HK-2 (cell line): ENCODE results near the gene CLTCL1.
"Not testable (repeated sequence)": the region's sequence is repeated elsewhere in the genome, so short reads cannot be mapped to it uniquely, and the experiment has no call there.

Experiments used
- DNase-seq: peaks from one replicate; pipeline ENCODE4 v3.0.0-alpha.2; 2018; ENCODE audit not compliant: unreplicated experiment

CLTCL1 gene

DNA sequence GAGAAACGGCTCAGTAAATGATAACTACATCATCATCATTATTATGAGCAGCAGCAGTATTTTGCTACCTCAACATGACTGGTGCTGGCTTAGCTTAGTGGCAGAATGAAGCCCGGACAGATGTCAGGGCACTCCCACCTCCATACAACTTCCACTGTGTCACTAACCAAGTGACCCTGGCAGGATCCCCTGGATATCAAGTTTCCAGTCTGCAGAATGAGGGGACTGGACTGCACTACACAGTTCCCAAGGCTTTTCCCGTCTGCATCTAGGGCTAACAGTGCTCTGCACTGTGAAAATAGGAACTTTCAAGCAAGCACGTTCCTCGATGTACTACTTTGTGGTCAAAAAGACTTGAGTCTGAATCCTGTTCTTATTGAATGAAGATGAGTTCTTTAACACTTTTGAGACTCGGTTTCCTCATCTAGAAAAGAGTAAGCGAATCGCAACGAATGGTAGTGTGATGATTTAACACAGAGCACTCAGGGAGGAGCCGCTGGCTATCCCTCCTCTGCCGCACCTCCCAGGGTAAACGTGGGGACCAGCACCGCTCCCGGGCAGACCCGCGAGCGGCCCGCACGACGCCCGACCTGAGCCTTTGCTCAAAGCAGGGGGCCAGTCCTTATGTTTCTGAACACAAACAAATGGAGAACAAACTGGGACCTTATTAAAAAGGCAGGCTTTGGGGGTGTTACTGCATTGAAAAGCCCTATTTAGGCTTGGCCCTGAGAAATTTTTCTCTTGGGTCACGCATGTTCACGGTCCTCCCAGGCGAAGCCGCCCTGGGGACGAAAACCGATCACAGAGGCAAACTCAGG, 910 bp downstream of the CLTCL1 start:
- no peak for DNase-seq

DNA sequence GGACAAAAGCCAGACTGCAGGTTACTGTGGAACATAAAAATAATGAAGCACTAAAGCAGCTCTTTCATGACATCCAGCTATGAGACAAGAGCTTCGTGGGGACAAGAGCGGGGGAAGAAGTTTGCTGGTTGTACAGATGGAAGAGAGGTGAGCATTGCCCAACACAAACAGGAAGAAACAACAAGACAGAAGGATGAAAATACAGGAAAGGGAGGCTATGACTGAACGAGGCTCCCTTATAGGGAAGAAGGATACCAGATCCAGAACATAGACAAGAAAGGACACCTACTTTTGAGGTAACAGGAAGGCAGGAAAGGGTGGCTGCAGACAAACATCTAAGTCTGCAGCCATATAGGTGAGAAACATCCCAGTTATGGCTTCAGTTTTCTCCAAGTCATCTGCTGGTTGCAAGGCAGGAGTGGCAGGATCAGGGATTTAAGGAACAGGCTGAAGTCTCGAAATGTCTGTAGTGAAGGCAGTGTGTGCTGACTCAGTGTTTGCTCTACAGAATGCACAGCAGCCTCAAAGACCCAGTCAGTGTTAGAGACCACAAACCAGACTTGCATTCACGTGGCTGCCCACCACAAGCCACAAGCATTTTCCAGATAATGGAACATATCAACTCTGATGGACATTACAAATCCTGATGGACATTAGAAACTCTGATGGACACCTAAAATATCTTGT, 1.9 kb downstream of the CLTCL1 start:
- peak; percentile 55 for DNase-seq

DNA sequence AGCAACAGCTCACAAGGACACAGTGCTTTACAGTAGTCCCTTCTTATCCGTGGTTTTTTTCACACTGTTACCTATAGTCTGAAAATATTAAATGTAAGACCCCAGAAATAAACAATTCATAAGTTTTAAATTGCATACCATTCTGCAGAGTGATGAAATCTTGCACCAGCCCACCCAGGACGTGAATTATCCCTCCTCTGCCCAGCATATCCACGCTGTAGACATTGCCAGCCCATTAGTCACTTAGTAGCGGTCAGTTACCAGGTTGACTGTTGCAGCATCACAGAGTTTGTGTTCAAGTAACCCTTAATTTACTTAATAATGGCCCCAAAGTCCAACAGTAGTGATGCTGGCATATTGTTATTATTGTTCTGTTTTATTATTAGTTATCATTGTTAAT, 3.6 kb downstream of the CLTCL1 start:
- DNase-seq = peak; percentile 30

DNA sequence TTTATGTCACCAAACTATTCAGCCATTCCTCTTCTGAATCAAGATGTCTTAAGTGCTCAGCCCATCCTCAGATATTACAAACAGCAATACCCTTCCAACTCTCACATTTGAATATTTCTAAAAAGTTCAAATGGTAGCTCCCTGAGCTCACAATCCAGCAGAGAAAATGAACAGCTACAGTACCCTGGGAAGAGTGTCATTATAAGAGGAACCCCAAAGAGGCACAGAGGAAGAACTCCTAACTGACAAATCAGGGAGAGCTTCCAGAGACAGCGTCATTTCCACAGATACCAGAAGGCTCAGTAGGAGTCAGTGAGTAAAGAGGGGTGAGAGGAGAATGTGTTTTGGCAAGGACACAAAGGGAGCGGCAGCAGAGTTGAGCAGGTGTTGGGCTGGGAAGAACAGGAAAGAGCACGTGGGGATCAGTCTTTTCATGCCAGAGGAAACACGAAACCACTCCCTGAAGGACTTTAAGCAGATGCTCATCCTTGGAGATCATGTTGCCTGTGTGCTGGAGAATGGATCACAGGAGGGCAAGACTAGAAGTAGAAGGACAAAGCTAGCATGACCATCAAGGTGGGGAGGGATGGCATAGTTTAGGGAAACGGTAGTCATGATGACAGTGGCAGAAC, 4.3 kb downstream of the CLTCL1 start:
- no peak for DNase-seq

DNA sequence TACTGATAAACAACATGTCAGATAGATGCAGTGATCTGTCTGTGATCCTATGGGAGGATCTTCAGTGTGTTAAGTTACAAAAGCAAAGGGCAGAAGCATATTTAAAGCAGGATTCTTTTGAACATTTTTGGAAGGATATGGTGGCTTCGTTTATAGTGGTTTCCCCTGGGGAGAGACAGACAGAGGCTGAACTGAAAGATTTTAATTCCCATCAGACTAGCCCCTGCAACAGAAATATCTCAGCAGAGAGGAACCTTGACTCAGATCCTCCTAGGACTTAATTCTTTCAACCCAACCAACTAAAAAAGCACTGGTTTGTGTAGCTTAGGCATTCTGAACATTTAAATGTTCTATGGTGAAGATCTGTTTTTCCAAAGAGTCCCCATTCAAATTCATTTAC, 5.7 kb downstream of the CLTCL1 start:
- DNase-seq = no peak

DNA sequence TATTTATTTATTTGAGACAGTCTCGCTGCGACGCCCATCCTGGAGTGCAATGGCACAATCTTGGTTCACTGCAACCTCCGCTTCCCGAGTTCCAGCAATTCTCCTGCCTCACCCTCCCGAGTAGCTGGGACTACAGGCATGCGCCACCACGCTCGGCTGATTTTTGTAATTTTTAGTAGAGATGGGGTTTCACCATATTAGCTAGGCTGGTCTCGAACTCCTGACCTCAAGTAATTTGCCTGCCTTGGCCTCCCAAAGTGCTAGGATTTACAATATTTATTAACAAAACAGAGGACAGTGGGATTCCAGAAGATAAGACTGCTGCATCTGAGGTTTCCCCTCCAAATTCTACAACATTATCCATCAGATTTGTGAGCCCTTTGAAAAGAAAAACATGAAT, 12.4 kb downstream of the CLTCL1 start:
- not testable (repeated sequence) for DNase-seq

DNA sequence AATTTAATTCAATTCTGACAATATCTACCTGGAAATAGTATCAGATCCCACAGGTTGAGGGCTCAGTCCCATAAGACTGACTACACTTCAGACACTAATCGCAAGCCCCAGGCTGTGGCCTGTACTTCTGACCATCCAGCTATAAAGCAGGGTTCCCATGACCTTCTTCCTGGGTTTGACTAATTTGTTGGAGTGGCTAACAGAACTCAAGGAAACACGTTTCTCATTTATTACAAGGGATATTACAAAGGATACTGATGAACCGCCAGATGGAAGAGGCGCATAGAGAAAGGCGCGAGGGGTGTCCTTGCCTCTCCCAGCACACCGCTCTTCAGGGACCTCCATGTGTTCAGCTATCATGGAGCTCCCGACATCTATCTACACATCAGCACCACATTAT, 13.7 kb downstream of the CLTCL1 start:
- no peak for DNase-seq

DNA sequence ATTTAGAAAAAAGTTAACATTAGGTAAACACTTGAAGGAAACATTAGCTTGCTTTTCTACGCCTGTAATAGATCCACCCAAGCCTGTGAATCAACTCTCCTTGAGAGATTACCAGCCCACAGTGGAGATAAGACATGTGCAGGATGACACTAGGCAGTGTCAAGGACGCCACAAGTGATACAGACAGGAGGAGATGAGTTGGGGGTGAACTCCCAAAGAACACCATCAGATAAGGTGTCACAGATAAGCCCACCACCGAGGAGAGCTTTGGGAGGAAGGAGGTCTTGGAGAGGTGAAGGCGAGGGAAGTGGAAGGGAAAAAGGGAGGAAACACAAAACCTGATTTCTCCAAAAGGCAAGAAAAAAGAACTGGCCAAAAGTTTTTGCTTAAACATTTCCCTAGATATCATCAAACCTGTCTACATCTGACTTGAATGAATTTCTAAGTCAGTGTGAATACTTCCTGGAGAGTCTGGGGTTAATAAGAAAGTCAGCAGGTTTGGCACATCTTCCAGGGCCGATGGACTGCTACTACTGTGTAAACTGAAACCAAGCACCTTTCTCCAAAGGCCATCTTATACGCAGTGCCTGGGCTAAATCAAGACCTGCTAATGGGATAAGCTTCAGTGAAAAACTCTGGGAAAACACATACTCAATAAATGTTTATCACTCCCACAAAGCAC, 15.5 kb downstream of the CLTCL1 start:
- DNase-seq = no peak

DNA sequence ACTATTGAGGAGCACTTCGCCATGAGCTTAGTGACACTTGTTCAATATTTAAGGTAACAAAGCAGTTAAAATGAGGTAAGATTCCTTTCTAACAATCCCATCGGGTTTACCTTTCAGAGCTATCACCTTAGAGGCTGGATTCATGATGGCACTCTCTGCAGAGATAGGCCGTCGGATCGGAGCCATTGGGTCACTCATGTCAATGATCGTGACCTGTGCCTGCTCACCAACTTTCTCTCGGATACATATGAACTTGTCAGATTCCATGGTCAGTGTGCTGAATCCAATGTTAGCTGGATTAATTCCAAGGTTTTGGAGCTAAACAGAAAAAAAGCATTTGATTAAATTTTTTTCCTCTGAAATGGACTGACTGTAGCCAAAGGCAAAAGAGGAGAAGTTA, 16.0 kb downstream of the CLTCL1 start:
- no peak for DNase-seq

DNA sequence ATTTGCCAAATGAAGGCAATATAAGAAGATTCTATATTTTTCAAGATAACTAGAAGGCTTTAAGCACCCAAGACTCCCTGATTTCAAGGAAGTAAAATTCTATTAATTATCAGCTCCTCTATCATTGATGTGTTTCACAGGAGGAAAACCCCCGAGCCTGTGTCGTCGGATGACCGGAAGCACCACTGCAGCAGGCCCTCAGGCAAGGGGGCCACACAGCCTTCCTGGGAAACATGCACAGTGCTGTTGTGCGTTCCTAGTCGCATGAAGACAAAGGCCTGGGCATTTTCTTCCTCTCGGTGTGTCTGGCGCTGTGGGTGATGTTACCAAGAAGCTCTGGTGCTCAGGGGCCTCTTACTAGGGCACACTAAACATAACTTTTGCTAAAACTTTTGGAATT, 16.4 kb downstream of the CLTCL1 start:
- DNase-seq = no peak

DNA sequence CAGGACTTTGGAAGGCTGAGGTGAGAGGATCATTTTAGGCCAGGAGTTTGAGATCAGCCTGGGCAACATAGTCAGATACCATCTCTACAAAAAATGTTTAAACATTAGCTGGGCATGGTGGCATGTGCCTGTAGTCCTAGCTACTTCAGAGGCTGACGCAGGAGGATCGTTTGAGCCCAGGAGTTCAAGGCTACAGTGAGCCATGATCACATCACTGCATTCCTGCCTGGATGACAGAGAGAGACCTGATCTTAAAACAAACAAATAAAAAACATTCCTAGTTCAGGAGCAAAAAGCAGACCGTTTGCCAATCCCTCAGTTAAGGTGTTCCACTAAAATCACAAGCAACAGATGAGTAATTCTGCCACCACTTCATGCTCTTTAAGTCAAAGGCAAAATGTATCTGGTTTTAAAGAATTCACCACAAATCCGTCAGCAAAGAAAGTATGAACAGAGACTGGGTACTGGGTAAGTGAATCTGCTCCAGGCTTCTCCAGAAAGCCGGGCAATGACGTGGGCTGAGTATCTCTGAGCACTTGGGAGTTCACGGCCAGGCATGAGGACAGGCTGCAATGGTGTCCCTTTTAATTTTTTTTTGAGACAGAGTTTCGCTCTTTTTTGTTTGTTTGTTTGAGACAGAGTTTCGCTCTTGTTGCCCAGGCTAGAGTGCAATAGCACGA, 19.5 kb downstream of the CLTCL1 start:
- no peak for DNase-seq

DNA sequence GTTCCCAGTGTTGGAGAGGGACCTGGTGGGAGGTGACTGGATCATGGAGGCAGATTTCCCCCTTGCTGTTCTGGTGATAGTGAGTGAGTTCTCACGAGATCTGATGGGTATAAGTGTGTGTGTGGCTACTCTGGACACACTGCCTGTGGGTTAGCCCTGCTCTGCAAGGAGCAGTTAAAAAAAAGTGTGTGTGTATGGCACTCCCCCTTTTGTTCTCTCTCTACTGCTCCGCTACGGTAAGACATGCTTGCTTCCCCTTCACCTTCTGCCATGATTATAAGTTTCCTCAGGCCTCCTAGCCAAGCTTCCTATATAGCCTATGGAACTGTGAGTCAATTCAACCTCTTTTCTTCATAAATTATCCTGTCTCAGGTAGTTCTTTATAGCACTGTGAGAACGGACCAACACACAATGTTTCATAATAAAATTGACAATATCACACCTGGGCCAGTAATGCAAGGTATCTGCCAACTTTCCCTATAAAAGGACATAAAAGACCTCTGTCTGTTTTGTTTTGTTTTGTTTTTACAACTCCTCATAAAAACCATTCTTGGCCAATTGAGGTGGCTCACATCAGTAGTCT, 20.2 kb downstream of the CLTCL1 start:
- no peak for DNase-seq

DNA sequence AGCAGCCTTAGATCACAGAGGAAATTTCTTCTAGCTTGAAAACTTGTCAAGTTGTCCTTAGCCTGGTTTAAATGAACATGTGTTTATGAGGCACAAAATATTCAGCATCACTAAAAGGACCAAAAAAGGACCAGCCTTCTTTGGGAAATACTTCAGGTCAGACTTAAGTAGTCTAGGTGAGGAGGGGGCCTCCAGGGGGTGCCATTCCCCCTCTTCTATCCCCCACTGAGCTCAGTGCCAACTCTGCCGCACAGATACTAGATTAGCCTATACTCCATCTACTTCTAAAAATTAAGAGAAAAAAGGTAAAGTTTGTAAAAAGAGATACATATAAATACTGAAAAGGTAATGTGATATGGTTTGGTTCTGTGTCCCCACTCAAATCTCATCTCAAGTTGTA, 20.6 kb downstream of the CLTCL1 start:
- no peak for DNase-seq

DNA sequence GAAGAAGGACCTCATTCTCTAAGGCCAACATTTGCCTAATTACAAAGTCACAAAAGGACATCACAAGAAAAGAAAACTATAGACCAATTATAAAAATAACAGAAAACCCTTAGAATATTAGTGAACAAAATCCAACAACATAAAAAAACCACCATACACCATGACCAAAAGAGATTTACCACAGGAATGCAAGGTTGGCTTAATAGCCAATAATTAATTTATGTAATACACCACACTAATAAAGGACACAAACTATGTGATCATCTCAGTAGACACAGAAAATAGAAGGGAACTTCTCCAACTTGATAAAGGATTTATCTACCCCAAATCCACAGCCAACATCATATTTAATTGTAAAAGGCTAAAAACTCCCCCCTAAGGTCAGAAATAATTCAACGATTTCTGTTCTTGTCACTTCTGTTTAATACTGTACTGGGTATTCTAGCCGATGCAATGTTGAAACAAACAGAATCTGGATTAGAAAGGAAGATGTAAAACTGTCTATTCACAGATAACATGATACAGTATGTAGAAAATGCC, 24.9 kb downstream of the CLTCL1 start:
- no peak for DNase-seq

DNA sequence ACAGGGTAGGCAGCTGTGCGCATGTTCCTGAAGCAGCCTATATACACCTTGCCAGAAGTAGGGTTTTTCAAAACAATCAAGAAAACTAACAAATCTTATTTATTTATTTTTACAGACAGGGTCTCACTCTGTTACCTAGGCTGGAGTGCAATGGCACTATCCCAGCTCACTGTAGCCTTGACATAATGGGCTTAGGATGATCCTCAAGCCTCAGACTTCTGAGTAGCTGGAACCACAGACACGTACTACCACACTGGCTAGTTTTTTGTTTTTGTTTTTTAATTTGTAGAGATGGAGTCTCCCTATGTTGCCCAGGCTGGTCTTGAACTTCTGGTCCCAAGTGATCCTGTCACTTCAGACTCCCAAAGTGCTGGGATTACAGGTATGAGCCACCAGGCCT, 25.7 kb downstream of the CLTCL1 start:
- no peak for DNase-seq

DNA sequence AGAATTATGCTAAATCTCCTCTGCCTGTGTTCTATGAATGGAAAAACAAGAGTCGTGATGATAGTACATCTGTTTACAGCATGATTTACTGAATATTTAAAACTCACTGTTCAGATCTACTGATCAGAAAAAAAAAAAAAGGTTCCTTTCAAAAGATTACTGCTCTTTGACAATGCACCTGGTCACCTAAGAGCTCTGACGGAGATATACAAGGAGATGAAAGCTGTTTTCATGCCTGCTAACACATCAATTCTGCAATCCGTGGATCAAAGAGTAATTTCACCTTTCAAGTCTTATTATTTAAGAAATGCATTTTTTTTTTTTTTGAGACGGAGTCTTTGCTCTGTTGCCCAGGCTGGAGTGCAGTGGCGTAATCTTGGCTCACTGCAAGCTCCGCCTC, 30.7 kb downstream of the CLTCL1 start:
- DNase-seq = no peak

DNA sequence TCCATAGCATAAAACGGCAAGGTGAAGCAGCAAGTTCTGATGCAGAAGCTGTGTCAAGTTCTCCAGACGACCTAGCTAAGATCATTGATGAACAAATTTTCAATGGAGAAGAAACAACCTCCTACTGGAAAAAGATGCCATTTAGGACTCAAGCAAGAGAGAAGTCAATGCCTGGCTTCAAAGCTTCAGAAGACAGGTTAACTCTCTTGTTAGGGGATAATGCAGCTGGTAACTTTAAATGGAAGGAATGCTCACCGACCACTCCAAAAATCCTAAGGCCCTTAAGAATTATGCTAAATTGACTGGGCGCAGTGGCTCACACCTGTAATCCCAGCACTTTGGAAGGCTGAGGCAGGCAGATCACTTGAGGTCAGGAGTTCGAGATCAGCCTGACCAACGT, 31.3 kb downstream of the CLTCL1 start:
- DNase-seq = no peak

DNA sequence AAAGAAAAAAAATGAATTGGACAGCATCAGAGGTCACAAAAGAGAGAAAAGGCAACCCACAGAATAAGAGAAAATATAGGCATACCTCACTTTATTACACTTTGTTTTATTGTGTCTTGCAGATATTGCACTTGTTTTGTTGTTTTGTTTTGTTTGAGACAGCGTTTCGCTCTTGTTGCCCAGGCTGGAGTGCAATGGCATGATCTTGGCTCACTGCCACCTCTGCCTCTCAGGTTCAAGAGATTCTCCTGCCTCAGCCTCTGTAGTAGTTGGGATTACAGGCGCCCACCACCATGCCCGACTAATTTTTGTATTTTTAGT, 32.6 kb downstream of the CLTCL1 start:
- not testable (repeated sequence) for DNase-seq

DNA sequence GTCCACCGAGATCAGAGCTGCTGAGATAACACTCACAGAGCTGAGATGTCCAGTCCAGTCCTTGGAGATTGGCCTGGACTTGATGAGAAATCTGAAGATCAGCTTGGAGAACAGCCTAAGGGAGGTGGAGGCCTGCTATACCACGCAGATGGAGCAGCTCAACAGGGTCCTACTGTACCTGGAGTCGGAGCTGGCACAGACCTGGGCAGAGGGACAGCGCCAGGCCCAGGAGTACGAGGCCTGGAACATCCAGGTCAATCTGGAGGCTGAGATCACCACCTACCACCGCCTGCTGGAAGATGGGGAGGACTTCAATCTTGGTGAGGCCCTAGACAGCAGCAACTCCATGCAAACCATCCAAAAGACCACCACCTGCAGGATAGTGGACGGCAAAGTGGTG, 33.1 kb downstream of the CLTCL1 start:
- no peak for DNase-seq

DNA sequence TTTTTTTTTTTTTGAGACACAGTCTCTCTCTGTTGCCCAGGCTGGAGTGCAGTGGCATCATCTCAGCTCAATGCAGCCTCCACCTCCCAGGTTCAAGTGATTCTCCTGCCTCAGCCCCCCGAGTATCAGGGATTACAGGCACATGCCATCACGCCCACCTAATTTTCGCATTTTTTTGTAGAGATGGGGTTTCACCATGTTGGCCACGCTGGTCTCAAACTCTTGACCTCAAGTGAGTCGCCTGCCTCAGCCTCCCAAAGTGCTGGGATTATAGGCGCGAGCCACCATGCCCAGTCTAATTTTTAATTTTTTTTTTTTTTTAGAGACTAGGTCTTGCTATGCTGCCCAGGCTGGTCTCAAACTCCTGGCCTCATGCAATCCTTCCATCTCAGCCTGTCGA, 35.2 kb downstream of the CLTCL1 start:
- not testable (repeated sequence) for DNase-seq

DNA sequence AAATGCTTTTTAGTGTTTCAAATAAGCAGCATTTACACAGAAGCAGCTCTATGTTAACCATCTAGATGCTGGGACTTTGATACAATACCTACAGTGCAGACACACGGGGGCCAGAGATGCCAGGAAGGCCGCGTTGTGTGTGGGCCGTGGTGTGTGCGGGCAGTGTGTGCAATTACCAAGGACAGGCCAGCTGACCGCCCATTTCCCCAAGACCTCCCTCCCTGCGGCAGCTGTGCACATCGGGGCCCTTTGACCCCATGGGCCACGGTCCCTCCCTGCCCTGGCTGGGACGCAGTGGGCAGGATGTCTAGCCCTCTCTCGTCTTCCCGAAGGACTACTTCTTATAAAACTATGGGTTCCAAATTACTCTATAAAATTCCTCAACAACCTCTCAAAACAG, 38.4 kb downstream of the CLTCL1 start:
- no peak for DNase-seq
